ENCODE data around the gene MBP. TPM values are rescaled to one million over a fixed set of nuclear protein-coding genes. Genes with fewer than 3 reads are reported as not detected.
"Not testable (repeated sequence)": the region's sequence is repeated elsewhere in the genome, so short reads cannot be mapped to it uniquely, and the experiment has no call there.

MBP gene
- total RNA-seq, 1 donor from 2014 or later = 0.53 TPM

GRCh38 chr18:76973520-76974266, 158.9 kb downstream of the MBP start:
- no peak for DNase-seq (ENCODE audit: low read depth, low spot score)

GRCh38 chr18:76972846-76973519, 159.6 kb downstream of the MBP start:
- DNase-seq (ENCODE audit: low read depth, low spot score) = no peak

GRCh38 chr18:76972241-76972640, 160.3 kb downstream of the MBP start:
- DNase-seq (ENCODE audit: low read depth, low spot score) = no peak

GRCh38 chr18:76970770-76971559, 161.6 kb downstream of the MBP start:
- DNase-seq (ENCODE audit: low read depth, low spot score) = no peak

GRCh38 chr18:76967721-76968472, 164.7 kb downstream of the MBP start:
- DNase-seq (ENCODE audit: low read depth, low spot score) = no peak

- not testable (repeated sequence) for DNase-seq (ENCODE audit: low read depth, low spot score)
Observed at GRCh38 chr18:76967299-76967698, 165.3 kb downstream of the MBP start.

- DNase-seq (ENCODE audit: low read depth, low spot score) = not testable (repeated sequence)
Observed at GRCh38 chr18:76965555-76966151, 166.9 kb downstream of the MBP start.

- DNase-seq (ENCODE audit: low read depth, low spot score) = no peak
Observed at GRCh38 chr18:76963936-76964335, 168.6 kb downstream of the MBP start.

- DNase-seq (ENCODE audit: low read depth, low spot score) = no peak
Observed at GRCh38 chr18:76962851-76963250, 169.7 kb downstream of the MBP start.

- DNase-seq (ENCODE audit: low read depth, low spot score) = no peak
Observed at GRCh38 chr18:76960528-76961035, 172.0 kb downstream of the MBP start.

GRCh38 chr18:76959605-76960004, 173.0 kb downstream of the MBP start:
- DNase-seq (ENCODE audit: low read depth, low spot score) = no peak

- peak; percentile 35 for DNase-seq (ENCODE audit: low read depth, low spot score)
Observed at GRCh38 chr18:76958692-76959341, 173.8 kb downstream of the MBP start.

GRCh38 chr18:76957384-76958355, 174.9 kb downstream of the MBP start:
- DNase-seq (ENCODE audit: low read depth, low spot score) = no peak

GRCh38 chr18:76956648-76957047, 175.9 kb downstream of the MBP start:
- DNase-seq (ENCODE audit: low read depth, low spot score) = no peak

- DNase-seq (ENCODE audit: low read depth, low spot score) = no peak
Observed at GRCh38 chr18:76955524-76956170, 176.9 kb downstream of the MBP start.

- no peak for DNase-seq (ENCODE audit: low read depth, low spot score)
Observed at GRCh38 chr18:76953583-76954233, 178.9 kb downstream of the MBP start.

GRCh38 chr18:76953156-76953555, 179.4 kb downstream of the MBP start:
- DNase-seq (ENCODE audit: low read depth, low spot score) = no peak

- DNase-seq (ENCODE audit: low read depth, low spot score) = no peak
Observed at GRCh38 chr18:76952747-76953146, 179.8 kb downstream of the MBP start.
